Transverse colon (tissue), 4 donors: ENCODE measurements around the gene SERPINB6. TPM values are rescaled to one million over a fixed set of nuclear protein-coding genes. Genes with fewer than 3 reads are reported as not detected.
"Not testable (repeated sequence)": the region's sequence is repeated elsewhere in the genome, so short reads cannot be mapped to it uniquely, and the experiment has no call there.

Experiments
- DNase-seq: peaks from one replicate; pipeline ENCODE4 v3.0.0-alpha.2; 2019
- H3K27ac ChIP-seq, 4 donors: fragments of 200-600 bp; sonication (generic); 2 replicates each; pipeline ENCODE4 v1.5.1; 2016 to 2018; ENCODE audit warnings: inconsistent platforms in 4 of 4
- H3K27me3 ChIP-seq: fragments of 200-600 bp; sonication (generic); 2 replicates; pipeline ENCODE4 v1.5.1; 2017; ENCODE audit warnings: inconsistent platforms
- H3K36me3 ChIP-seq, 4 donors: fragments of 200-600 bp; sonication (generic); 2 replicates each; pipeline ENCODE4 v1.5.1; 2017 to 2019; ENCODE audit warnings: inconsistent platforms in 4 of 4
- H3K4me1 ChIP-seq, 4 donors: fragments of 200-600 bp; sonication (generic); 2 replicates each; pipeline ENCODE4 v1.5.1; 2017 to 2020; ENCODE audit warnings: inconsistent platforms in 4 of 4
- H3K4me3 ChIP-seq, 4 donors: fragments of 200-600 bp; sonication (generic); 1 replicate in 1 of 4; 2 replicates in 3 of 4; pipeline versions ENCODE4 v1.5.1 to v1.6.1; 2017 to 2019; ENCODE audit warnings: inconsistent platforms in 4 of 4
- H3K9me3 ChIP-seq, 2 donors: fragments of 200-600 bp; sonication (generic); 2 replicates each; pipeline ENCODE4 v1.5.1; 2017 to 2019; ENCODE audit warnings: inconsistent platforms in 2 of 2
- EP300 ChIP-seq: sonication (generic); formaldehyde crosslinking; IDR thresholded peaks from one replicate; pipeline ENCODE4 v1.6.1; 2017; ENCODE audit warnings: antibody characterized with exemption, low read depth
- POLR2A ChIP-seq: fragments of 450-650 bp; IDR thresholded peaks from one replicate; pipeline ENCODE4 v1.6.1; 2016; ENCODE audit warnings: antibody characterized with exemption, mild to moderate bottlenecking, moderate library complexity
- POLR2AphosphoS5 ChIP-seq, 3 donors: sonication (generic); formaldehyde crosslinking; IDR thresholded peaks; one replicate each; pipeline ENCODE4 v1.6.1; 2016; ENCODE audit warnings: antibody characterized with exemption in 3 of 3
- WGBS, 2 donors: methylation state at CpG; one replicate each; pipeline ENCODE4 v1.1.5; 2018; ENCODE audit warnings: low coverage in 1 of 2; 5-methylcytosine and 5-hydroxymethylcytosine counted together
- in situ Hi-C, 4 donors: fragments of 200-750 bp; cut with MboI; loops; one replicate each; pipeline versions ENCODE4 v1.15.0 to v1.15.1; 2017; ENCODE audit warnings: low sequenced_read_pairs in 3 of 4, low pct_ligation_motif_present in 1 of 4, low pct_unique_long_range_greater_than_20kb in 1 of 4
- intact Hi-C: fragments of 100-400 bp; cut with DNase I; formaldehyde crosslinking; loops from one replicate; pipeline ENCODE4 v1.15.1; 2023; ENCODE audit warnings: low total_unique reads
- total RNA-seq, 4 donors: library from RNA; depleted of rRNA; stranded (reverse); fragments of >200 nt; gene quantifications; one replicate each; pipeline ENCODE4 v1.1.0, GENCODE V29; 2016
- TF ChIP-seq, protein P1 (sequence below), 5 experiments: fragments of 200-600 bp in 3 of 5; fragments of 450-650 bp in 2 of 5; sonication (generic) in 3 of 5; IDR thresholded peaks; 1 replicate in 2 of 5; 2 replicates in 3 of 5; pipeline ENCODE4 v1.5.1; 2016 to 2017; ENCODE audit warnings: antibody characterized with exemption in 5 of 5, inconsistent platforms in 3 of 5, mild to moderate bottlenecking in 2 of 5, moderate library complexity in 1 of 5

Gene SERPINB6
- total RNA-seq, 4 donors from 2014 or later: 134 to 276 (median 170) TPM

DNA sequence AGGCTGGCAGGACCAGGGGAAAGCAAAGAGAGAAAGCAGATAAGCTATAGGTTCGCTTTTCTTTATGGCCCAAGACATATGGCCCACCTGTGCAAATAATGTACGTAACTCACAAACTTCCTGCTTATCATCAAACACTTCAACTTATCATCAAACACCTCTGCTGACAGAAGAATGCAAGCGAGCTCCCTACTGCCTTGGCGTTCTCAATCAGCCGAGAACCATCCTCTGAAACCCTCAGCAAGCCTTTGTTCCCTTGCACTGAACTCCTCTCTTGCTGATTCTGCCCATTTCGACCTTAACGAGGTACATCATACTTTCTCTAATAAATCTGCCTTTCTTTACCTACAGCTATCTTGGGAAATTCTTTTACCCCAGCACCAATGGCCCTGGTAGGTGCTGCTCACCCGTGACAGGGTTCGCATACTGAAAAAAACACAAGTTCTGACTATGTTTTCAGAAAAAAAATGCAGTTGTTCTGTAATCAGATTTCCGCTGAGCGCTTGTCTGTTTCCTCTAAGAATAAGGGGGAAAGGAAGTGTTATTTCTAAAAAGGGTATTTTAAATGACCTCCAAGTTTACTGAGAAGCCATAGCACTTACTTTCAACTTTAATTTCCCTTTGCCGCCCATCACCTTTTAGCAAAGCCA, 28.3 kb downstream of the SERPINB6 start:
- Histone ChIP-seq H3K36me3 (peaks cover 0 to 5% (median 0%) of the 10 kb centered on the region in 4 donors), H3K27me3 (no peaks in the 10 kb centered on the region), H3K27ac (peak overlapping the region in 3 of 4 donors; percentile 8 to 38 (median 29)), H3K9me3 (no peaks in the 10 kb centered on the region), H3K4me3 (no peak overlapping the region), H3K4me1 (peaks cover 0 to 10% (median 9%) of the 10 kb centered on the region in 4 donors)
- 48 to 52% methylated on average over 12 of the region's 12 CpGs for WGBS, 2 donors
- intact Hi-C loops: no loop called here
- no peak for DNase-seq
- in situ Hi-C loops: no loop called here
- TF ChIP-seq POLR2A (no peak), EP300 (no peak), POLR2AphosphoS5 (IDR thresholded peaks at IDR 0.05) (no peak)
- TF ChIP-seq, protein P1, sequence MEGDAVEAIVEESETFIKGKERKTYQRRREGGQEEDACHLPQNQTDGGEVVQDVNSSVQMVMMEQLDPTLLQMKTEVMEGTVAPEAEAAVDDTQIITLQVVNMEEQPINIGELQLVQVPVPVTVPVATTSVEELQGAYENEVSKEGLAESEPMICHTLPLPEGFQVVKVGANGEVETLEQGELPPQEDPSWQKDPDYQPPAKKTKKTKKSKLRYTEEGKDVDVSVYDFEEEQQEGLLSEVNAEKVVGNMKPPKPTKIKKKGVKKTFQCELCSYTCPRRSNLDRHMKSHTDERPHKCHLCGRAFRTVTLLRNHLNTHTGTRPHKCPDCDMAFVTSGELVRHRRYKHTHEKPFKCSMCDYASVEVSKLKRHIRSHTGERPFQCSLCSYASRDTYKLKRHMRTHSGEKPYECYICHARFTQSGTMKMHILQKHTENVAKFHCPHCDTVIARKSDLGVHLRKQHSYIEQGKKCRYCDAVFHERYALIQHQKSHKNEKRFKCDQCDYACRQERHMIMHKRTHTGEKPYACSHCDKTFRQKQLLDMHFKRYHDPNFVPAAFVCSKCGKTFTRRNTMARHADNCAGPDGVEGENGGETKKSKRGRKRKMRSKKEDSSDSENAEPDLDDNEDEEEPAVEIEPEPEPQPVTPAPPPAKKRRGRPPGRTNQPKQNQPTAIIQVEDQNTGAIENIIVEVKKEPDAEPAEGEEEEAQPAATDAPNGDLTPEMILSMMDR (IDR thresholded peaks at IDR 0.05): no peak

DNA sequence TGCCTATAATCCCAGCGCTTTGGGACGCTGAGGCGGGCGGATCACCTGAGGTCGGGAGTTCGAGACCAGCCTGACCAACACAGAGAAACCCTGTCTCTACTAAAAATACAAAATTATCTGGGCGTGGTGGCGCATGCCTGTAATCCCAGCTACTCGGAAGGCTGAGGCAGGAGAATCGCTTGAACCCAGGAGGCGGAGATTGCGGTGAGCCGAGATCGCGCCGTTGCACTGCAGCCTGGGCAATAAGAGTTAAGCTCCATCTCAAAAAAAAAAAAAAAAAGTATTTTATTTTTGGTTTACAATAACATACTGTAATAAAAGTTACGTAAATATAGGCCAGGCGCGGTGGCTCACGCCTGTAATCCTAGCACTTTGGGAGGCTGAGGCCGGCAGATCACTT, 29.3 kb downstream of the SERPINB6 start:
- WGBS, 2 donors: 82 to 90% methylated on average over 9 to 21 of the region's 21 CpGs
- H3K27me3 ChIP-seq, H3K9me3 ChIP-seq, in situ Hi-C loops, intact Hi-C loops, H3K4me1 ChIP-seq, H3K4me3 ChIP-seq, H3K27ac ChIP-seq, H3K36me3 ChIP-seq, DNase-seq: not testable (repeated sequence)

DNA sequence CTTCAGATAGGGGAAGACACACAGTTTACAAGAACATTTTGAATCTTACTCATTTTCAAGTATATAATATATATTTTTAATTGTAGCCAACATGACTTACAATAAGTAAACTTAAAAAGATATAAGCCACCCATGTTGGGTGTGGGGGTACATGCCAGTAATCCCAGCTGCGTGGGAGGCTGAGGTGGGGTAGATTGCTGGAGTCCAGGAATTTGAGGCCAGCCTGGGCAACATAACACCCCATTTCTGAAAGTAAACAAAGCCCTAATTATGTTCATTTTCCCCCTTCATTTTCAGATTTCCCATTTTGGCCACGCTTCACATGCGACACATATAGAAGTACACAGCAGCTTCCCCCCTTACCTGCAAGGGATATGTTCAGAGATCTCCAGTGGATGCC, 30.5 kb downstream of the SERPINB6 start:
- TF ChIP-seq POLR2AphosphoS5 (IDR thresholded peaks at IDR 0.05) (no peak), EP300 (no peak)
- Histone ChIP-seq H3K27ac (no peak overlapping the region), H3K4me1 (peaks cover 0 to 10% (median 9%) of the 10 kb centered on the region in 4 donors), H3K4me3 (no peak overlapping the region), H3K27me3 (no peaks in the 10 kb centered on the region), H3K36me3 (no peaks in the 10 kb centered on the region), H3K9me3 (no peaks in the 10 kb centered on the region)
- WGBS, 2 donors: 78 to 88% methylated on average over 3 of the region's 3 CpGs
- no peak for DNase-seq
- in situ Hi-C loops (no loop called here), intact Hi-C loops (no loop called here)

DNA sequence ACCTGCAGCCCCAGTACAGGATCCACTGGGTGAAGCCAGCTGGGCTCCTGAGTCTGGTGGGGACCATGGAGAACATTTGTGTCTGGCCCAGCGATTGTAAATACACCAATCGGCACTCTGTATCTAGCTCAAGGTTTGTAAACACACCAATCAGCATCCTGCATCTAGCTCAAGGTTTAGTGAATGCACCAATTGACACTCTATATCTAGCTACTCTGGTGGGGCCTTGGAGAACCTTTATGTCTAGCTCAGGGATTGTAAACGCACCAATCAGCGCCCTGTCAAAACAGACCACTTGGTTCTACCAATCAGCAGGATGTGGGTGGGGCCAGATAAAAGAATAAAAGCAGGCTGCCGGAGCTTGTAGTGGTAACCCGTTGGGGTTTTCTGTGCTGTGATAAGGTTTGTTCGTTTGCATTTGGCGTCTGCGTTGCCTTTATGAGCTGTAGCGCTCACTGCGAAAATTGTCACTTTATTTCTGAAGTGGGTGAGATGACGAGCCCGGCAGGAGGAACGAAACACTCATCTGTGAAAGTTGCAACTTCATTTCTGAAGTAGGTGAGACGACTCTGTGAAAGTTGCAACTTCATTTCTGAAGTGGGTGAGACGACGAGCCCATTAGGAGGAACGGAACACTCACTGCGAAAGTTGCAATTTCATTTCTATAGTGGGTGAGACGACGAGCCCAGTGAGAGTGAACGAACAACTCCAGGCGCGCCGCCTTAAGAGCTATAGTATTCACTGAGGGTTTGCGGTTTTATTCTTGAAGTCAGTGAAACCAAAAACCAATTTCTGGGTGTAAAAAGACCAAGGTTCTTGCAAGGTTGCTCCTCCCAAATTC, 31.1 kb downstream of the SERPINB6 start:
- no peaks in the 10 kb centered on the region for H3K27me3 ChIP-seq
- no peaks in the 10 kb centered on the region for H3K9me3 ChIP-seq
- 71 to 74% methylated on average over 15 to 26 of the region's 26 CpGs for WGBS, 2 donors
- H3K4me3 ChIP-seq: no peak overlapping the region
- in situ Hi-C loops: no loop called here
- H3K36me3 ChIP-seq: no peaks in the 10 kb centered on the region
- DNase-seq: no peak
- intact Hi-C loops: no loop called here
- no peak for TF ChIP-seq POLR2A
- peak in 1 of 3 donors; percentile 41 for TF ChIP-seq POLR2AphosphoS5 (IDR thresholded peaks at IDR 0.05)
- TF ChIP-seq EP300: no peak
- no peak overlapping the region for H3K27ac ChIP-seq
- H3K4me1 ChIP-seq: peaks cover 0 to 10% (median 9%) of the 10 kb centered on the region in 4 donors

DNA sequence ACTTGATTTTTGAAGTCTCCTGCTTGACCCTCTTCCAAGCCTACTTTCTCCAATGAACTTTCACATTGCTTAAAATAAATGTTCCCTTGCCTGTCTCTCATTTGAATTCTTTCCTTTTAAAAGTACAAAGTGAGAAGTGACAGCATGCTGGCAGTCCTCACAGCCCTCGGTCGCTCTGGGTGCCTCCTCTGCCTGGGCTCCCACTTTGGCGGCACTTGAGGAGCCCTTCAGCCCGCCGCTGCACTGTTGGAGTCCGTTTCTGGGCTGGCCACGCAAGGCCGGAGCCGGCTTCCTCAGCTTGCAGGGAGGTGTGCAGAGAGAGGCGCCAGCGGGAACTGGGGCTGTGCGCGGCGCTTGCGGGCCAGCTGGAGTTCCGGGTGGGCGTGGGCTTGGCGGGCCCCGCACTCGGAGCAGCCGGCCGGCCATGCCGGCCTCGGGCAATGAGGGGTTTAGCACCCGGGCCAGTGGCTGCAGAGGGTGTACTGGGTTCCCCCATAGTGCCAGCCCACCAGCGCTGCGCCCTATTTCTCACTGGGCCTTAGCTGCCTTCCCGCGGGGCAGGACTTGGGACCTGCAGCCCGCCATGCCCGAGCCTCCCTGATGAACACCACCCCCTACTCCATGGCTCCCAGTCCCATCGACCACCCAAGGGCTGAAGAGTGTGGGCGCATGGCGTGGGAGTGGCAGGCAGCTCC, 31.9 kb downstream of the SERPINB6 start:
- TF ChIP-seq POLR2A (no peak), EP300 (no peak), POLR2AphosphoS5 (IDR thresholded peaks at IDR 0.05) (no peak)
- TF ChIP-seq, protein P1 (IDR thresholded peaks at IDR 0.05): no peak
- Histone ChIP-seq H3K36me3 (no peaks in the 10 kb centered on the region), H3K27ac (no peak overlapping the region), H3K27me3 (no peaks in the 10 kb centered on the region), H3K4me1 (peaks cover 0 to 10% (median 9%) of the 10 kb centered on the region in 4 donors), H3K9me3 (no peaks in the 10 kb centered on the region), H3K4me3 (no peak overlapping the region)
- intact Hi-C loops (loop anchor here (10.0 kb wide), 1 partner anchor 145 kb away; no protein-coding TSS in a partner anchor), in situ Hi-C loops (loop anchor here in 2 of 4 donors (10.0 kb wide), 3 partner anchors 85 to 155 kb away; no protein-coding TSS in a partner anchor)
- no peak for DNase-seq
- WGBS, 2 donors: 74 to 97% methylated on average over 3 to 30 of the region's 34 CpGs
